ENCODE results near the gene NANOS2.

DNA sequence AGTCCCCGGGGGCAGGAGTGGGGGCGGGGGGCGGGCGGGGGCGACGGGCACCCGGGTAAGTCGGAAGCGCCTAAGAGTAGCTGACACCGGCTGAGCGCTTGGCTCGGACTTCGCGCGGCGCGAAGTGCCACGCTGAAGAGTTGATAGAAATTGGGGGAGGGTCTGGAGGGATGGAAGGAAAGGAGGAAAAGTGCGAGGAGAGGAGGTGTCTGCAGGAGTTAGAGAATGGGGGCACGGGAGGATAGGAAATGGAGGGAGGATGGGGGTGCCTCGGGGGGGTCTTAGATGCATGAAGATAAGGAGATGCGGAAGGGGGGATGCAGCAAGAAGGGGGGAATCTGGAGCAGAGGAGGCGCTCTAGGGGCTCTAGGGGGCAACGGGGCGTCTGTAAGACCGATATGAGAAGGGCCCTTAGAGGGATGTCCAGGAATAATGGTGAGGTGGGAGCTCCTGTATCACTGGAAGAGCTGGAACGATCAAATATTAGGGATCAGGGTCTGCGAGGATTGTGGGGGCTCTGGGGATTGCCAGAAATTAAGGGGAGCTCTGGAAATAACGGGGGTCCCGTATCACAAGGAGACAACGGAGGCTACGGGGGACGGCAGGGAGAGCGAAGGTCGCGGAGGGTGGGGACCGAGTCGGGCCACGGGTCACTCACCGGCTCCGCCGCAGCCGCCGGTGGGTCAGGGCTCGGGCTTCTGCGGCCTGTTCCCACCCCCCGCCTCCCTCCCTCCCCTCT, 12.5 kb downstream of the NANOS2 start, which contains the start of gene MYPOP:
- TF ChIP-seq POLR2A (IDR thresholded peaks at IDR 0.05) (no peak), CTCF (IDR thresholded peaks at IDR 0.05) (no peak)

Measured in adrenal gland (tissue), 5 donors.